Trophoblast cell (in vitro differentiated cells and primary cell): ENCODE data around the gene STRN4.

Experiments
- DNase-seq, 2 donors: peaks; one replicate each; pipeline ENCODE4 v3.0.0-alpha.2; 2016
- H2AFZ ChIP-seq: 2 replicates; pipeline ENCODE4 v1.6.1; 2013; ENCODE audit warnings: low read length, moderate library complexity, mild to moderate bottlenecking; ENCODE audit not compliant: insufficient read depth, poor library complexity
- H2AK5ac ChIP-seq: 2 replicates; pipeline ENCODE4 v1.6.1; 2013; ENCODE audit warnings: mild to moderate bottlenecking, low read length
- H2BK120ac ChIP-seq: 2 replicates; pipeline ENCODE4 v1.6.1; 2013; ENCODE audit warnings: low read length, mild to moderate bottlenecking, moderate library complexity; ENCODE audit not compliant: insufficient read depth, poor library complexity
- H2BK12ac ChIP-seq: 2 replicates; pipeline ENCODE4 v1.6.1; 2013; ENCODE audit warnings: mild to moderate bottlenecking, low read length, moderate library complexity
- H2BK5ac ChIP-seq: 2 replicates; pipeline ENCODE4 v1.6.1; 2013; ENCODE audit warnings: low read length, low read depth, moderate library complexity, mild to moderate bottlenecking; ENCODE audit not compliant: poor library complexity
- H3K14ac ChIP-seq: 2 replicates; pipeline ENCODE4 v1.6.1; 2013; ENCODE audit warnings: mild to moderate bottlenecking, low read length
- H3K18ac ChIP-seq: 2 replicates; pipeline ENCODE4 v1.6.1; 2013; ENCODE audit warnings: mild to moderate bottlenecking, low read length
- H3K23ac ChIP-seq: 2 replicates; pipeline ENCODE4 v1.6.1; 2013; ENCODE audit warnings: low read length
- H3K27ac ChIP-seq: 2 replicates; pipeline ENCODE4 v1.5.1; 2013; ENCODE audit warnings: low read depth, mild to moderate bottlenecking, inconsistent platforms, low read length, moderate library complexity
- H3K27me3 ChIP-seq: 2 replicates; pipeline ENCODE4 v1.6.1; 2013; ENCODE audit warnings: inconsistent platforms, mild to moderate bottlenecking, low read length, moderate library complexity; ENCODE audit not compliant: insufficient read depth
- H3K36me3 ChIP-seq, 2 experiments: 1 replicate in 1 of 2; 2 replicates in 1 of 2; pipeline ENCODE4 v1.6.1; 2013; ENCODE audit warnings: low read length in 2 of 2, mild to moderate bottlenecking in 2 of 2, moderate library complexity in 1 of 2; ENCODE audit not compliant: insufficient read depth in 2 of 2, control insufficient read depth in 1 of 2
- H3K4ac ChIP-seq: 2 replicates; pipeline ENCODE4 v1.6.1; 2013; ENCODE audit warnings: low read depth, mild to moderate bottlenecking, low read length, moderate library complexity
- H3K4me1 ChIP-seq, 2 experiments: 1 replicate in 1 of 2; 2 replicates in 1 of 2; pipeline ENCODE4 v1.6.1; 2013; ENCODE audit warnings: low read length in 2 of 2, mild to moderate bottlenecking in 2 of 2, moderate library complexity in 1 of 2; ENCODE audit not compliant: insufficient read depth in 2 of 2, control insufficient read depth in 1 of 2
- H3K4me2 ChIP-seq: 2 replicates; pipeline ENCODE4 v1.6.1; 2013; ENCODE audit warnings: inconsistent platforms, mild to moderate bottlenecking, low read length, moderate library complexity
- H3K4me3 ChIP-seq: 2 replicates; pipeline ENCODE4 v1.5.1; 2013; ENCODE audit warnings: mild to moderate bottlenecking, low read depth, low read length, inconsistent platforms
- H3K79me1 ChIP-seq: one replicate; pipeline ENCODE4 v1.6.1; 2013; ENCODE audit warnings: low read length
- H3K79me2 ChIP-seq: 2 replicates; pipeline ENCODE4 v1.6.1; 2013; ENCODE audit warnings: low read length, mild to moderate bottlenecking; ENCODE audit not compliant: control insufficient read depth, insufficient read depth, poor library complexity
- H3K9ac ChIP-seq: 2 replicates; pipeline ENCODE4 v1.6.1; 2013; ENCODE audit warnings: mild to moderate bottlenecking, low read length
- H3K9me3 ChIP-seq: 2 replicates; pipeline ENCODE4 v1.6.1; 2013; ENCODE audit warnings: low read depth, mild to moderate bottlenecking, control low read depth, inconsistent platforms, low read length; ENCODE audit not compliant: insufficient read depth
- H4K12ac ChIP-seq: 2 replicates; pipeline ENCODE4 v1.6.1; 2013; ENCODE audit warnings: low read depth, mild to moderate bottlenecking, low read length, moderate library complexity
- H4K8ac ChIP-seq: 2 replicates; pipeline ENCODE4 v1.6.1; 2013; ENCODE audit warnings: low read depth, mild to moderate bottlenecking, low read length, moderate library complexity
- H4K91ac ChIP-seq: one replicate; pipeline ENCODE4 v1.6.1; 2013; ENCODE audit warnings: low read depth, mild to moderate bottlenecking, low read length, moderate library complexity
- WGBS: extraction: QIAGEN DNeasy Blood & Tissue Kit; methylation state at CpG from one replicate; pipeline ENCODE4 v1.1.7; 2013; ENCODE audit warnings: missing lambda C conversion rate; ENCODE audit not compliant: insufficient read length, insufficient coverage; ENCODE audit errors: extremely low coverage; 5-methylcytosine and 5-hydroxymethylcytosine counted together

The STRN4 gene

DNA sequence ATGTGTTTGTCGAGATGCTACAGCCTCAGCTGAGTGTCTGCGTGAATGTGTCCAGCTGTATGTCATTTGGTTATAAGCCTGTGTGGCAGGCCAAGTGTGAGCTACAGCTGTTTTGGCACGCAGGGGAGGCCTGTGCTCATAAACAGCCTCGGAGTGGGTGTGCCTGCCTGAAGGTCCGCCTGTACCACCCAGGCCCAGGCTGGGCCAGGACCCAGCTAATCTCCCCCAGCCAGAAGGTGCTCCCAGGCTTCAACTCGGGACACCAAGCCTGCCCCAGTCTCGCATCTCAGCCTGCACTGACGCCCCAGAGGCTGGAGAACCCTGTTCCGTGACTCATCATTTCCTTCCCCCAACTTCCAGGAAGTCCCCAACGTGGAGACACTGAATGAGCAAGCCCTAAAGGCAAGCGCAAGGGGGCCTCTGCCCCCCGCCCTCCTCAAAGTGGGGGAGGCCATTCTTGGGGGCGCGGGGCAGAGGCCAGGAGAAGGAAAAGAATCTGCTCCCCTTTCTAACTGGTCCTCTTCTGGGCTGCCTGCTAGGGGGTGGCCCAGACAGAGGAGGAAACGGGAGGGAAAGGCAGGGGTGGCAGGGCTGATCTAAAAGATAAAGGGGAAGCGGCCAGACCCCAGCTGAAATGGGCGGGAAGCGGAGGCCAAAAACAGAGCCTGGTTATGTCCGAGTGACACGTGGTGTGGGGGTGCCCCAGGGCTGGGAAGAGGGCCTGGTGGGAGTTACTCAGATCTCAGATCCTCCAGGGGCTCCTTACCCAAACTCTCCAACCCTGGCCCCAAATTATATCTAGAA lies 40.2 kb upstream of the STRN4 start:
- Histone ChIP-seq H3K9me3 (peaks cover 3% of the 10 kb centered on the region), H3K36me3 (peaks cover 23 to 27% of the 10 kb centered on the region in 2 experiments), H4K91ac (peak overlapping the region; percentile 81), H3K14ac (peak overlapping the region; percentile 54), H3K18ac (peak overlapping the region; percentile 73), H4K12ac (no peak overlapping the region), H3K27ac (peak overlapping the region; percentile 72), H3K4me3 (peak overlapping the region; percentile 84), H2BK5ac (peak overlapping the region; percentile 48), H2BK12ac (peak overlapping the region; percentile 63), H4K8ac (peak overlapping the region; percentile 8), H3K23ac (no peak overlapping the region), H3K9ac (peak overlapping the region; percentile 72), H3K79me1 (peaks cover 38% of the 10 kb centered on the region), H2AK5ac (peak overlapping the region; percentile 19), H3K27me3 (no peaks in the 10 kb centered on the region), H3K4me2 (peak overlapping the region; percentile 88), H2AFZ (no peak overlapping the region), H3K4ac (peak overlapping the region; percentile 40), H2BK120ac (peak overlapping the region; percentile 45), H3K4me1 (peaks cover 19 to 28% of the 10 kb centered on the region in 2 experiments), H3K79me2 (peaks cover 28% of the 10 kb centered on the region)
- no CpG with 5 or more reads among the region's 20 CpGs for WGBS
- peak; percentile 56 to 64 for DNase-seq

DNA sequence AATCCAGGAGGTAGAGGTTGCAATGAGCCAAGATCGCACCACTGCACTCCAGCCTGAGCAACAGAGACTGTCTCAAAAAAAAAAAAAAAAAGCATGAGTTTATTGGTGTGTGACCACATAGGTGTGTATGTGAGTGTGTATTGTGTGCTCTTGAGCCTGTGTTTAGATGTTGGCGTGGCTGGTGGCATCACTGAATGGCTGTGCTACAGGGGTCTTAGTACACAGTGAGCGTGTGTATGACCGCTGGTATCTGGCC lies 39.7 kb upstream of the STRN4 start:
- Histone ChIP-seq H2BK5ac (peak overlapping the region; percentile 48), H3K4me3 (peak overlapping the region; percentile 84), H2AK5ac (no peak overlapping the region), H3K14ac (peak overlapping the region; percentile 54), H4K8ac (no peak overlapping the region), H3K9ac (no peak overlapping the region), H3K36me3 (peaks cover 25 to 30% of the 10 kb centered on the region in 2 experiments), H3K79me1 (peaks cover 37% of the 10 kb centered on the region), H4K91ac (peak overlapping the region; percentile 81), H2AFZ (no peak overlapping the region), H3K4ac (peak overlapping the region; percentile 40), H3K27me3 (no peaks in the 10 kb centered on the region), H3K4me1 (peaks cover 19 to 28% of the 10 kb centered on the region in 2 experiments), H2BK120ac (no peak overlapping the region), H3K27ac (peak overlapping the region; percentile 72), H3K9me3 (peaks cover 3% of the 10 kb centered on the region), H2BK12ac (peak overlapping the region; percentile 63), H3K79me2 (peaks cover 28% of the 10 kb centered on the region), H3K23ac (no peak overlapping the region), H3K18ac (peak overlapping the region; percentile 73), H3K4me2 (peak overlapping the region; percentile 88), H4K12ac (no peak overlapping the region)
- DNase-seq, result no peak
- WGBS, result no CpG with 5 or more reads among the region's 4 CpGs

GRCh38 chr19:46785054-46785979 lies 39.1 kb upstream of the STRN4 start:
- DNase-seq, result peak in 1 of 2 donors; percentile 41

GRCh38 chr19:46784262-46785053 lies 38.2 kb upstream of the STRN4 start:
- Histone ChIP-seq H3K18ac (peak overlapping the region; percentile 58), H2AK5ac (peak overlapping the region; percentile 12), H3K14ac (peak overlapping the region; percentile 36), H3K27ac (peak overlapping the region; percentile 51), H3K4me1 (peaks cover 19 to 28% of the 10 kb centered on the region in 2 experiments), H4K8ac (peak overlapping the region; percentile 49), H3K79me1 (peaks cover 36% of the 10 kb centered on the region), H3K9ac (no peak overlapping the region), H2AFZ (no peak overlapping the region), H2BK120ac (peak overlapping the region; percentile 50), H4K12ac (no peak overlapping the region), H3K79me2 (peaks cover 28% of the 10 kb centered on the region), H3K27me3 (no peaks in the 10 kb centered on the region), H4K91ac (peak overlapping the region; percentile 70), H3K23ac (no peak overlapping the region), H3K9me3 (peaks cover 3% of the 10 kb centered on the region), H3K36me3 (peaks cover 33 to 39% of the 10 kb centered on the region in 2 experiments), H2BK5ac (no peak overlapping the region), H3K4me3 (peak overlapping the region; percentile 38), H2BK12ac (peak overlapping the region; percentile 47), H3K4ac (peak overlapping the region; percentile 42), H3K4me2 (peak overlapping the region; percentile 88)
- no CpG with 5 or more reads among the region's 17 CpGs for WGBS
- DNase-seq, result peak; percentile 69 to 70

More at GRCh38 chr19:46785054-46785979, 39.1 kb upstream of the STRN4 start:
- Histone ChIP-seq H3K18ac (peak overlapping the region; percentile 54), H3K9ac (no peak overlapping the region), H3K4ac (peak overlapping the region; percentile 65), H3K9me3 (peaks cover 3% of the 10 kb centered on the region), H3K23ac (no peak overlapping the region), H3K14ac (peak overlapping the region; percentile 51), H2AK5ac (peak overlapping the region; percentile 43), H3K4me3 (no peak overlapping the region), H2AFZ (no peak overlapping the region), H4K12ac (no peak overlapping the region), H3K4me1 (peaks cover 19 to 28% of the 10 kb centered on the region in 2 experiments), H4K91ac (peak overlapping the region; percentile 20), H3K27me3 (no peaks in the 10 kb centered on the region), H2BK120ac (peak overlapping the region; percentile 23), H2BK5ac (no peak overlapping the region), H3K36me3 (peaks cover 29 to 33% of the 10 kb centered on the region in 2 experiments), H2BK12ac (peak overlapping the region; percentile 15), H4K8ac (no peak overlapping the region), H3K4me2 (peak overlapping the region; percentile 88), H3K79me2 (peaks cover 28% of the 10 kb centered on the region), H3K27ac (peak overlapping the region; percentile 72), H3K79me1 (peaks cover 36% of the 10 kb centered on the region)
- no CpG with 5 or more reads among the region's 19 CpGs for WGBS
